C4-2B (cell line): ENCODE data around the gene LEAP2.

Experiments used
- ZFX ChIP-seq: fragments of 450-650 bp; IDR thresholded peaks from 2 replicates; pipeline ENCODE4 v1.6.1; 2017
- TF ChIP-seq, protein P1 (sequence below): fragments of 450-650 bp; conservative IDR thresholded peaks from 2 replicates; pipeline ENCODE4 v1.5.1; 2017; ENCODE audit warnings: mild to moderate bottlenecking

DNA sequence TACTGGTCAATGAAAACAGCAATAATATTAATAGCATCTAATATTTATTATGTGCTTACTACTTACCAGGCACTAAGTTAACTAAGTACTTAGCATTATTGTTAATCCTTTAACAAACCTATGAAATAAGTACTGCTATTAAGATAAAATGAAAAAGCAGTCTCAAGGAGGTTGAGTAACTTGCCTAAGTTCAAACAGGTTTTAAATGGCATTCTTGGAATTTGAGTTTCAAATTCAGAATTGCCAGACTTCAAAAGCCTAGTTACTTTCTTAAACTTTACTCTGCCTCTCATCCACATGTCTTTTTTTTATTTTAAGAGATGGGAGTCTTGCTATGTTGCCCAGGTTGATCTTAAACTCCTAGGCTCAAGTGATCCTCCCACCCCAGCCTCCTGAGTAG, 16.0 kb downstream of the LEAP2 start:
- TF ChIP-seq, protein P1, sequence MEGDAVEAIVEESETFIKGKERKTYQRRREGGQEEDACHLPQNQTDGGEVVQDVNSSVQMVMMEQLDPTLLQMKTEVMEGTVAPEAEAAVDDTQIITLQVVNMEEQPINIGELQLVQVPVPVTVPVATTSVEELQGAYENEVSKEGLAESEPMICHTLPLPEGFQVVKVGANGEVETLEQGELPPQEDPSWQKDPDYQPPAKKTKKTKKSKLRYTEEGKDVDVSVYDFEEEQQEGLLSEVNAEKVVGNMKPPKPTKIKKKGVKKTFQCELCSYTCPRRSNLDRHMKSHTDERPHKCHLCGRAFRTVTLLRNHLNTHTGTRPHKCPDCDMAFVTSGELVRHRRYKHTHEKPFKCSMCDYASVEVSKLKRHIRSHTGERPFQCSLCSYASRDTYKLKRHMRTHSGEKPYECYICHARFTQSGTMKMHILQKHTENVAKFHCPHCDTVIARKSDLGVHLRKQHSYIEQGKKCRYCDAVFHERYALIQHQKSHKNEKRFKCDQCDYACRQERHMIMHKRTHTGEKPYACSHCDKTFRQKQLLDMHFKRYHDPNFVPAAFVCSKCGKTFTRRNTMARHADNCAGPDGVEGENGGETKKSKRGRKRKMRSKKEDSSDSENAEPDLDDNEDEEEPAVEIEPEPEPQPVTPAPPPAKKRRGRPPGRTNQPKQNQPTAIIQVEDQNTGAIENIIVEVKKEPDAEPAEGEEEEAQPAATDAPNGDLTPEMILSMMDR = no peak
- TF ChIP-seq ZFX = no peak
